AG09309 (cell line): Measurements from ENCODE around the gene TSPYL6.
"Not testable (repeated sequence)": the region's sequence is repeated elsewhere in the genome, so short reads cannot be mapped to it uniquely, and the experiment has no call there.

Experiments
- DNase-seq: peaks from one replicate; pipeline ENCODE4 v3.0.0-alpha.2; 2010; ENCODE audit warnings: low read depth
- H3K4me3 ChIP-seq: 2 replicates; pipeline ENCODE4 v1.5.1; 2011; ENCODE audit warnings: mild to moderate bottlenecking, low read depth, low read length, moderate library complexity; ENCODE audit not compliant: control insufficient read depth
- TF ChIP-seq, protein P1 (sequence below): IDR thresholded peaks from 2 replicates; pipeline ENCODE4 v1.5.1; 2011; ENCODE audit warnings: mild to moderate bottlenecking, low read depth, low read length, inconsistent platforms; ENCODE audit not compliant: insufficient read depth, control insufficient read depth; ENCODE audit errors: missing control alignments

The TSPYL6 gene

DNA sequence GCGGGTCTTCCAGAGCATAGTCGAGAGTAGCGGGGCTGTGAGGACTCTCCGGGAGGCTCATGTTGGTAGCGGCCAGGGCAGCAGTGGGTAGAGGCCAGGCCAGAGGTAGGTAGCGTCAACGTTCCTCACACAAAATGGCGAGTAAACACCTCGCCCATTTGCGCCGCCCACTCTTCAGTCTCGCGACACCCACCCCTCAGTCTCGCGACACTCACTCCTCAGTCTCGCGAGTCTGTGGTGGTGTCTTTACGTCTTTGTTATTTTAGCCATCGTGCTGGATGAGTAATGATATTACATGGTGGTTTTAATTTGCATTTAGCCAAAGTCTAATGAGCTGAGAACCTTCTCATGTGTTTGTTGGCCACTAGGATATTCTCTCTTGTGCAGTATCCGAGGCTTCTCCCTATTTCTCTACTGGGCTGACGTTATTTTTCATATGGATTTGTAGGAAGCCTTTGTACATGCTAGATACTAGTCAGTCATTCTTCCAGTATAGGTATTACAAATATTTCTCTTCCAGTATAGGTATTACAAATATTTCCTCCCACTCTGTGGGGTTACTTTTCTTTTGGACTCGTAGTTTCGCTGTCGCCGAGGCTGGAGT, at the start of gene TSPYL6:
Gene TSPYL6, minus strand, starts transcription at position 139 of the 604 bp plus-strand sequence. Its CDS starts 78 bp downstream, at position 61.
- TF ChIP-seq, protein P1, sequence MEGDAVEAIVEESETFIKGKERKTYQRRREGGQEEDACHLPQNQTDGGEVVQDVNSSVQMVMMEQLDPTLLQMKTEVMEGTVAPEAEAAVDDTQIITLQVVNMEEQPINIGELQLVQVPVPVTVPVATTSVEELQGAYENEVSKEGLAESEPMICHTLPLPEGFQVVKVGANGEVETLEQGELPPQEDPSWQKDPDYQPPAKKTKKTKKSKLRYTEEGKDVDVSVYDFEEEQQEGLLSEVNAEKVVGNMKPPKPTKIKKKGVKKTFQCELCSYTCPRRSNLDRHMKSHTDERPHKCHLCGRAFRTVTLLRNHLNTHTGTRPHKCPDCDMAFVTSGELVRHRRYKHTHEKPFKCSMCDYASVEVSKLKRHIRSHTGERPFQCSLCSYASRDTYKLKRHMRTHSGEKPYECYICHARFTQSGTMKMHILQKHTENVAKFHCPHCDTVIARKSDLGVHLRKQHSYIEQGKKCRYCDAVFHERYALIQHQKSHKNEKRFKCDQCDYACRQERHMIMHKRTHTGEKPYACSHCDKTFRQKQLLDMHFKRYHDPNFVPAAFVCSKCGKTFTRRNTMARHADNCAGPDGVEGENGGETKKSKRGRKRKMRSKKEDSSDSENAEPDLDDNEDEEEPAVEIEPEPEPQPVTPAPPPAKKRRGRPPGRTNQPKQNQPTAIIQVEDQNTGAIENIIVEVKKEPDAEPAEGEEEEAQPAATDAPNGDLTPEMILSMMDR: no peak
- no peak for DNase-seq
- no peak within 1 kb of the TSS for H3K4me3 ChIP-seq

- H3K4me3 ChIP-seq: no peak overlapping the region
- DNase-seq: no peak
- TF ChIP-seq, protein P1: no peak
These were observed 47.6 kb upstream of the TSPYL6 start for GRCh38 chr2:54303631-54304030.

- DNase-seq: no peak
- TF ChIP-seq, protein P1: no peak
- no peak overlapping the region for H3K4me3 ChIP-seq
These were observed 42.5 kb upstream of the TSPYL6 start for GRCh38 chr2:54298514-54298913.

GRCh38 chr2:54295911-54296310, 39.9 kb upstream of the TSPYL6 start:
- no peak overlapping the region for H3K4me3 ChIP-seq
- DNase-seq: no peak
- TF ChIP-seq, protein P1: no peak

- H3K4me3 ChIP-seq, DNase-seq: not testable (repeated sequence)
These were observed 38.6 kb upstream of the TSPYL6 start for GRCh38 chr2:54294665-54295064.

- no peak for DNase-seq
- H3K4me3 ChIP-seq: no peak overlapping the region
- TF ChIP-seq, protein P1: no peak
These were observed 34.5 kb upstream of the TSPYL6 start for GRCh38 chr2:54290356-54291025.

DNA sequence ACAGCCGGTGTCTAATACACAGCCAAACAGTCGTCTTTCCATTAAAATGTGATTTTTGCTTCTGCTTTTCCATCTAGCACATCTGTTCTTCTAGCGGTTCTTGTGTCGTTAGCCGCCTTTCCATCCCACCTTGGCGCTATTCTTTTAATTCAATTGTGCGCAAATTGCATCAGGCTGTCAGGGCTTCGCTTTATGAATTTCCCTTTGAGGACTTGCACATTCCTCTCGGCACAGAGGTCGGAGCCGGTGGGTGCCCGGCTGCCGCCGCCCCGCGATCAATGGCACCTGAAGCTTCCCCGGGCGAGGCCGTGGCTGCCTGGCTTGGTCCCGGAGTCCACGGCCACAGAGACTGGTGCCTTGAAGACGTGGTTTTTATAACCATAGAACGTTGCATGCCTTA, 33.9 kb upstream of the TSPYL6 start:
- no peak overlapping the region for H3K4me3 ChIP-seq
- TF ChIP-seq, protein P1: no peak
- DNase-seq: no peak
